K562 (cell line): ENCODE results near the gene IFI30. TPM values are rescaled to one million over a fixed set of nuclear protein-coding genes. Genes with fewer than 3 reads are reported as not detected.

ENCODE experiments used
- CAMTA2 ChIP-seq: fragments of 250-450 bp; sonication (Bioruptor Pico); conservative IDR thresholded peaks from 2 replicates; pipeline ENCODE4 v1.5.1; 2022
- FOXJ2 ChIP-seq: fragments of 200-800 bp; sonication (Bioruptor generic); IDR thresholded peaks from 2 replicates; pipeline ENCODE4 v1.6.1; 2016; ENCODE audit warnings: missing genetic modification characterization, missing compliant biosample characterization
- HDAC1 ChIP-seq, 2 experiments: fragments of 450-650 bp; IDR thresholded peaks; 2 replicates each; pipeline ENCODE4 v1.6.1; 2016 to 2017; ENCODE audit warnings: inconsistent platforms in 1 of 2, mild to moderate bottlenecking in 1 of 2, moderate library complexity in 1 of 2
- HNRNPK ChIP-seq: fragments of 200-400 bp; formaldehyde crosslinking; IDR thresholded peaks from one replicate; pipeline ENCODE4 v1.6.1; 2018; ENCODE audit warnings: mild to moderate bottlenecking, low read depth, low read length; ENCODE audit not compliant: poor library complexity, severe bottlenecking
- KDM5B ChIP-seq: fragments of 200-600 bp; sonication (generic); IDR thresholded peaks from 2 replicates; pipeline ENCODE4 v1.6.1; 2012; ENCODE audit warnings: low read depth, mild to moderate bottlenecking, moderate library complexity, low read length, control low read depth, inconsistent platforms; ENCODE audit not compliant: insufficient replicate concordance
- L3MBTL2 ChIP-seq: fragments of 450-650 bp; IDR thresholded peaks from 2 replicates; pipeline ENCODE4 v1.6.1; 2016; ENCODE audit warnings: mild to moderate bottlenecking, moderate library complexity
- NFE2 ChIP-seq: IDR thresholded peaks from 2 replicates; pipeline ENCODE4 v1.6.1; 2014; ENCODE audit warnings: antibody characterized with exemption, low read depth
- NFIX ChIP-seq: fragments of 250-450 bp; sonication (Bioruptor Pico); IDR thresholded peaks from 2 replicates; pipeline ENCODE4 v1.4.0; 2020; ENCODE audit warnings: low read depth, mild to moderate bottlenecking, moderate library complexity
- NFRKB ChIP-seq: fragments of 450-650 bp; IDR thresholded peaks from 2 replicates; pipeline ENCODE4 v1.6.1; 2016; ENCODE audit warnings: low read depth
- RFX7 ChIP-seq: fragments of 250-450 bp; sonication (Bioruptor Pico); IDR thresholded peaks from 2 replicates; pipeline ENCODE4 v1.5.1; 2021; ENCODE audit warnings: mild to moderate bottlenecking
- SAP30 ChIP-seq: fragments of 200-600 bp; sonication (generic); IDR thresholded peaks from 2 replicates; pipeline ENCODE4 v1.6.1; 2012; ENCODE audit warnings: borderline replicate concordance, low read depth, mild to moderate bottlenecking, moderate library complexity, low read length, control low read depth, inconsistent platforms; ENCODE audit not compliant: insufficient read depth, poor library complexity, severe bottlenecking
- TEAD1 ChIP-seq, 2 experiments: fragments of 450-650 bp in 1 of 2; sonication (generic) in 1 of 2; formaldehyde crosslinking; IDR thresholded peaks; 2 replicates each; pipeline versions ENCODE4 v1.4.0 to v1.8.0; 2020 to 2022; ENCODE audit warnings: mild to moderate bottlenecking in 2 of 2, missing genetic modification reagents in 1 of 2
- ZNF830 ChIP-seq: fragments of 250-450 bp; sonication (Bioruptor Pico); IDR thresholded peaks from 2 replicates; pipeline ENCODE4 v1.5.0; 2021; ENCODE audit warnings: mild to moderate bottlenecking
- polyA plus RNA-seq, 8 experiments: library from polyadenylated mRNA; depleted of rRNA in 4 of 8; stranded (reverse) in 5 of 8; unstranded in 3 of 8; fragments of >200 nt; fragmentation: Nextera tagmentation in 2 of 8; fragmentation: Illumina TruSeq in 1 of 8; extraction: Ambion mirVana in 2 of 8; extraction: Trizol in 1 of 8; gene quantifications; 2 replicates each; pipeline versions ENCODE4 v1.2.1 to v1.2.3, GENCODE V29; 2011 to 2014; ENCODE audit warnings: inconsistent platforms in 1 of 8, missing spikeins in 1 of 8
- total RNA-seq, 7 experiments: library from RNA; depleted of rRNA in 6 of 7; stranded (reverse); fragments of >200 nt in 6 of 7; fragmentation: Illumina TruSeq in 2 of 7; extraction: Trizol in 2 of 7; gene quantifications; 2 replicates each; pipeline versions ENCODE4 v1.2.1 to v1.2.3, GENCODE V29; 2011 to 2021; ENCODE audit warnings: low replicate concordance in 1 of 7
- TF ChIP-seq, protein P1 (sequence below), 2 experiments: IDR thresholded peaks in 1 of 2; conservative IDR thresholded peaks in 1 of 2; 2 replicates each; pipeline ENCODE4 v1.6.1; 2016; ENCODE audit warnings: low read depth in 2 of 2, mild to moderate bottlenecking in 1 of 2, missing compliant biosample characterization in 1 of 2, missing genetic modification characterization in 1 of 2, moderate library complexity in 1 of 2
- TF ChIP-seq, protein P2 (sequence below): fragments of 450-650 bp; IDR thresholded peaks from 2 replicates; pipeline ENCODE4 v1.7.1; 2018; ENCODE audit warnings: mild to moderate bottlenecking, low read depth; ENCODE audit not compliant: partially characterized antibody
- TF ChIP-seq, protein P3 (sequence below): fragments of 200-800 bp; sonication (Bioruptor generic); IDR thresholded peaks from 2 replicates; pipeline ENCODE4 v1.6.1; 2016; ENCODE audit warnings: missing genetic modification characterization, missing compliant biosample characterization

Gene IFI30
- total and polyA plus RNA-seq, 9 of the 15 experiments (the other 6 are each of a cell fraction or from before 2014, with no cell fraction given) = 63.7 to 430 (median 109) TPM

DNA sequence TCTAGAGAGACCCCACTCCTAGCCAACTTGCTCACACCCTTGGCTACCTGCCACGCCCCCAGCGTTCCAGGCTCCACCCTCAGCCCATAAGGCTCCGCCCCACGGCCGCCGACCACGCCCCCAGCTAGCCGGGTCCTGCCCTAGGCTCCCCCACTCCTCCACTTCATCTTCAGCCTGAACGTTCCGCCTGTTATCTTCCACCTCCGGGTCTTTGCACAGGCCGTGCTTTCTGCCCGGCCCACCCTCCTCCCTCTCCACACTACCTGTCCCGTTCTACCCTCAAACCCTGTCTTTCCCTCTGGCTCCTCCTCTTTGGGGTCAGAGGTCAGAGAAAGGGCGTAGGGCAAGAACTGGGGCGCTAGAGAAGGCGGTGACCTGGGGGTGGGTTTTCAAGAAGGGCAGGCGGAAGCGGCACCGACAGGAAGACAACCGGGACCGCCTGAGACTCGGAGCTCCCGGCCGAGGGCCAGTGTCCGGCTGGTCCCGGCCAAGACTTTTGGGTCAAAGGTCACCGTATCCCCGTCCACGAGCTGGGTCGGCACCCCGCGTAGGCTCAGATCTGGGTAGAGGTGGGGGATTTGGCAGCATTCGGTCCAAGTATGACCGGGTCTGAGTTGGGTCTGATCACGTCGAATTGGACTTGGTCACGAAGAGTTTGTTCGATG lies 50.4 kb downstream of the IFI30 start (continued):
- TF ChIP-seq, protein P1, sequence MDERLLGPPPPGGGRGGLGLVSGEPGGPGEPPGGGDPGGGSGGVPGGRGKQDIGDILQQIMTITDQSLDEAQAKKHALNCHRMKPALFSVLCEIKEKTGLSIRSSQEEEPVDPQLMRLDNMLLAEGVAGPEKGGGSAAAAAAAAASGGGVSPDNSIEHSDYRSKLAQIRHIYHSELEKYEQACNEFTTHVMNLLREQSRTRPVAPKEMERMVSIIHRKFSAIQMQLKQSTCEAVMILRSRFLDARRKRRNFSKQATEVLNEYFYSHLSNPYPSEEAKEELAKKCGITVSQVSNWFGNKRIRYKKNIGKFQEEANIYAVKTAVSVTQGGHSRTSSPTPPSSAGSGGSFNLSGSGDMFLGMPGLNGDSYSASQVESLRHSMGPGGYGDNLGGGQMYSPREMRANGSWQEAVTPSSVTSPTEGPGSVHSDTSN (CRISPR knock-in tag; IDR thresholded peaks at IDR 0.05; ENCODE audit: low read depth) = no peak
- TF ChIP-seq, protein P1 (tag; conservative IDR thresholded peaks at IDR 0.05; ENCODE audit: low read depth) = no peak
- no peak for TF ChIP-seq SAP30
- TF ChIP-seq L3MBTL2 = peak; percentile 49; the same call in 1 of the 2 replicates
- TF ChIP-seq NFRKB = no peak
- TF ChIP-seq NFE2 = no peak
- TF ChIP-seq CAMTA2 (CRISPR knock-in tag) = no peak
- TF ChIP-seq, protein P2, sequence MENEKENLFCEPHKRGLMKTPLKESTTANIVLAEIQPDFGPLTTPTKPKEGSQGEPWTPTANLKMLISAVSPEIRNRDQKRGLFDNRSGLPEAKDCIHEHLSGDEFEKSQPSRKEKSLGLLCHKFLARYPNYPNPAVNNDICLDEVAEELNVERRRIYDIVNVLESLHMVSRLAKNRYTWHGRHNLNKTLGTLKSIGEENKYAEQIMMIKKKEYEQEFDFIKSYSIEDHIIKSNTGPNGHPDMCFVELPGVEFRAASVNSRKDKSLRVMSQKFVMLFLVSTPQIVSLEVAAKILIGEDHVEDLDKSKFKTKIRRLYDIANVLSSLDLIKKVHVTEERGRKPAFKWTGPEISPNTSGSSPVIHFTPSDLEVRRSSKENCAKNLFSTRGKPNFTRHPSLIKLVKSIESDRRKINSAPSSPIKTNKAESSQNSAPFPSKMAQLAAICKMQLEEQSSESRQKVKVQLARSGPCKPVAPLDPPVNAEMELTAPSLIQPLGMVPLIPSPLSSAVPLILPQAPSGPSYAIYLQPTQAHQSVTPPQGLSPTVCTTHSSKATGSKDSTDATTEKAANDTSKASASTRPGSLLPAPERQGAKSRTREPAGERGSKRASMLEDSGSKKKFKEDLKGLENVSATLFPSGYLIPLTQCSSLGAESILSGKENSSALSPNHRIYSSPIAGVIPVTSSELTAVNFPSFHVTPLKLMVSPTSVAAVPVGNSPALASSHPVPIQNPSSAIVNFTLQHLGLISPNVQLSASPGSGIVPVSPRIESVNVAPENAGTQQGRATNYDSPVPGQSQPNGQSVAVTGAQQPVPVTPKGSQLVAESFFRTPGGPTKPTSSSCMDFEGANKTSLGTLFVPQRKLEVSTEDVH = peak; percentile 83
- no peak for TF ChIP-seq RFX7
- peak; percentile 76 to 91; a peak in 3 of 4 replicates for TF ChIP-seq HDAC1 (IDR thresholded peaks at IDR 0.05)
- no peak for TF ChIP-seq KDM5B
- TF ChIP-seq, protein P3, sequence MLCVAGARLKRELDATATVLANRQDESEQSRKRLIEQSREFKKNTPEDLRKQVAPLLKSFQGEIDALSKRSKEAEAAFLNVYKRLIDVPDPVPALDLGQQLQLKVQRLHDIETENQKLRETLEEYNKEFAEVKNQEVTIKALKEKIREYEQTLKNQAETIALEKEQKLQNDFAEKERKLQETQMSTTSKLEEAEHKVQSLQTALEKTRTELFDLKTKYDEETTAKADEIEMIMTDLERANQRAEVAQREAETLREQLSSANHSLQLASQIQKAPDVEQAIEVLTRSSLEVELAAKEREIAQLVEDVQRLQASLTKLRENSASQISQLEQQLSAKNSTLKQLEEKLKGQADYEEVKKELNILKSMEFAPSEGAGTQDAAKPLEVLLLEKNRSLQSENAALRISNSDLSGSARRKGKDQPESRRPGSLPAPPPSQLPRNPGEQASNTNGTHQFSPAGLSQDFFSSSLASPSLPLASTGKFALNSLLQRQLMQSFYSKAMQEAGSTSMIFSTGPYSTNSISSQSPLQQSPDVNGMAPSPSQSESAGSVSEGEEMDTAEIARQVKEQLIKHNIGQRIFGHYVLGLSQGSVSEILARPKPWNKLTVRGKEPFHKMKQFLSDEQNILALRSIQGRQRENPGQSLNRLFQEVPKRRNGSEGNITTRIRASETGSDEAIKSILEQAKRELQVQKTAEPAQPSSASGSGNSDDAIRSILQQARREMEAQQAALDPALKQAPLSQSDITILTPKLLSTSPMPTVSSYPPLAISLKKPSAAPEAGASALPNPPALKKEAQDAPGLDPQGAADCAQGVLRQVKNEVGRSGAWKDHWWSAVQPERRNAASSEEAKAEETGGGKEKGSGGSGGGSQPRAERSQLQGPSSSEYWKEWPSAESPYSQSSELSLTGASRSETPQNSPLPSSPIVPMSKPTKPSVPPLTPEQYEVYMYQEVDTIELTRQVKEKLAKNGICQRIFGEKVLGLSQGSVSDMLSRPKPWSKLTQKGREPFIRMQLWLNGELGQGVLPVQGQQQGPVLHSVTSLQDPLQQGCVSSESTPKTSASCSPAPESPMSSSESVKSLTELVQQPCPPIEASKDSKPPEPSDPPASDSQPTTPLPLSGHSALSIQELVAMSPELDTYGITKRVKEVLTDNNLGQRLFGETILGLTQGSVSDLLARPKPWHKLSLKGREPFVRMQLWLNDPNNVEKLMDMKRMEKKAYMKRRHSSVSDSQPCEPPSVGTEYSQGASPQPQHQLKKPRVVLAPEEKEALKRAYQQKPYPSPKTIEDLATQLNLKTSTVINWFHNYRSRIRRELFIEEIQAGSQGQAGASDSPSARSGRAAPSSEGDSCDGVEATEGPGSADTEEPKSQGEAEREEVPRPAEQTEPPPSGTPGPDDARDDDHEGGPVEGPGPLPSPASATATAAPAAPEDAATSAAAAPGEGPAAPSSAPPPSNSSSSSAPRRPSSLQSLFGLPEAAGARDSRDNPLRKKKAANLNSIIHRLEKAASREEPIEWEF (CRISPR knock-in tag) = no peak
- peak; percentile 59 to 93; a peak in 3 of 4 replicates for TF ChIP-seq TEAD1 (CRISPR knock-in tag; IDR thresholded peaks at IDR 0.05)
- no peak for TF ChIP-seq NFIX
- TF ChIP-seq HNRNPK = no peak
- no peak for TF ChIP-seq FOXJ2 (tag)
- no peak for TF ChIP-seq ZNF830 (CRISPR knock-in tag)
